HUES48 (cell line): ENCODE results near the gene ADH4.
"Not testable (repeated sequence)": the region's sequence is repeated elsewhere in the genome, so short reads cannot be mapped to it uniquely, and the experiment has no call there.

ENCODE experiments used
- H3K27ac ChIP-seq: one replicate; pipeline ENCODE4 v1.7.0; 2013; ENCODE audit warnings: low read depth, low read length, inconsistent platforms
- H3K27me3 ChIP-seq: 2 replicates; pipeline ENCODE4 v1.6.1; 2013; ENCODE audit warnings: mild to moderate bottlenecking, low read length; ENCODE audit not compliant: control insufficient read depth, insufficient read depth
- H3K36me3 ChIP-seq: 2 replicates; pipeline ENCODE4 v1.6.1; 2013; ENCODE audit warnings: low read length; ENCODE audit not compliant: control insufficient read depth, insufficient read depth
- H3K4me1 ChIP-seq: 2 replicates; pipeline ENCODE4 v1.6.1; 2013; ENCODE audit warnings: mild to moderate bottlenecking, low read length; ENCODE audit not compliant: control insufficient read depth, insufficient read depth
- H3K4me3 ChIP-seq: 2 replicates; pipeline ENCODE4 v1.5.1; 2013; ENCODE audit warnings: mild to moderate bottlenecking, low read depth, low read length
- H3K9ac ChIP-seq: 2 replicates; pipeline ENCODE4 v1.6.1; 2013; ENCODE audit warnings: mild to moderate bottlenecking, low read depth, low read length, moderate library complexity
- H3K9me3 ChIP-seq: 2 replicates; pipeline ENCODE4 v1.6.1; 2013; ENCODE audit warnings: low read length; ENCODE audit not compliant: control insufficient read depth, insufficient read depth

Gene ADH4

DNA sequence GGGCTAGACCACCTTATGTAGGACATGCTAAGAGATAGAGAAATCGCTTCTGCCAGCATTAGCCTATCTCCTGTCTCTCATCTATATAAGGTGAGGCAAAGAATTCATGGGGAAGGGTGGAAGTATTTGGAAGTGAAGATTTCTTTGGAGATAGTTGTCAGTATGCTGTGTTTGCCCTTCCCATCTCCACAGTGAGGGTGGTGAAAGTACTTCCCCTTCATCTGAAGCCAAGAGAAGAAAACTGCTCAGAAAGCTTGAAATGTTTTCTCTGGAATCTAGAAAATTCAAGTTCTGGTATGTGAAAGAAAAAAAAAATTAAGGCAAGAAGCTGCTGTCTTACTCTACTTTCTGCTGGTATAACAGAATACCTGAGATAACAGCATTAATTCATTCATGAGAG is 43.2 kb downstream of the ADH4 start:
- H3K4me3 ChIP-seq = no peak overlapping the region
- peaks cover 14% of the 10 kb centered on the region for H3K9me3 ChIP-seq
- no peaks in the 10 kb centered on the region for H3K36me3 ChIP-seq
- no peak overlapping the region for H3K9ac ChIP-seq
- H3K27ac ChIP-seq = no peak overlapping the region
- H3K27me3 ChIP-seq = no peaks in the 10 kb centered on the region
- H3K4me1 ChIP-seq = no peaks in the 10 kb centered on the region

GRCh38 chr4:99099814-99100213 is 44.3 kb downstream of the ADH4 start:
- not testable (repeated sequence) for H3K4me1 ChIP-seq, H3K27ac ChIP-seq, H3K27me3 ChIP-seq, H3K36me3 ChIP-seq, H3K9ac ChIP-seq, H3K4me3 ChIP-seq
- H3K9me3 ChIP-seq = peaks cover 14% of the 10 kb centered on the region

- Histone ChIP-seq H3K9ac (no peak overlapping the region), H3K4me3 (no peak overlapping the region), H3K9me3 (peaks cover 14% of the 10 kb centered on the region), H3K27ac (no peak overlapping the region), H3K27me3 (no peaks in the 10 kb centered on the region), H3K36me3 (no peaks in the 10 kb centered on the region), H3K4me1 (no peaks in the 10 kb centered on the region)
Observed at GRCh38 chr4:99099311-99099710, 44.8 kb downstream of the ADH4 start.

DNA sequence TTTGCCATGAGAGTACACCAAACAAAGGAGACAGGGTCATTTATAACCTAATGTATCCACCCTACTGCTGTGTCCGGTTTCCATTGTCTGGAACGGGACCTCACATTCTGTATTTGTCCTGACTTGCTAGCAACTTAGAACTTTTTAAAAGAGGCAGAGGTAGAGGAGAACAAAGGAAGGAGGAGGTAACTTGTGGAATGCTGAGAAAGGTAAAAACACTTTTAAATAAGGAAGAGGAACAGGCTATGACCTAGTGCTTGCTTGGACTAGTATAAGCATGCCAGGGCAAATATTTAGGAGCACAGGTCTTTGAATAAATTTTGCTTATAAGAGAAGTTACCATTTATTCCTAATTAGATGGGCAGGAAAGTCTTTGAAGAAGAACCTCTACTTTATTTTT is 52.3 kb downstream of the ADH4 start:
- H3K9ac ChIP-seq, H3K27ac ChIP-seq, H3K4me3 ChIP-seq, H3K27me3 ChIP-seq, H3K36me3 ChIP-seq, H3K9me3 ChIP-seq: not testable (repeated sequence)
- H3K4me1 ChIP-seq = peaks cover 18% of the 10 kb centered on the region

DNA sequence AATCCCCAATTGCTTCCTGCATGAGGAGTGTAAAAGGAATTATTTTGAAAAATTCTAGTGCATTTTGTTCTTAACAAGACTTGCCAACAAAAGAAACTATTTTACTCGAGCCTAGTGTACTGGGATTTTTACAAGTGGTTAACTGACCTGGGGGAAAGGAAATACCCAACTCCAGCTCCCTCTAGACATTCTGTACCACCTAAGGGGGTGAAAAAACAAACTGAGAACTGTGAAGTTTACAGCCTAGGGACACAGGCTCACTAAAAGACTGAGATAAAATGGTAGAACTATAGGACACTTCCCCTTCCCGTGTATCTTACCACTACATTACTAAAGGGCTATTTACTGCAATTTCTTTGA is 52.9 kb downstream of the ADH4 start:
- Histone ChIP-seq H3K27me3 (no peaks in the 10 kb centered on the region), H3K4me1 (peaks cover 18% of the 10 kb centered on the region), H3K9ac (no peak overlapping the region), H3K36me3 (peaks cover 2% of the 10 kb centered on the region; the same call in 1 of the 2 replicates), H3K9me3 (no peaks in the 10 kb centered on the region), H3K27ac (no peak overlapping the region), H3K4me3 (no peak overlapping the region)

GRCh38 chr4:99090481-99091215 is 53.4 kb downstream of the ADH4 start:
- peaks cover 18% of the 10 kb centered on the region for H3K4me1 ChIP-seq
- H3K9me3 ChIP-seq = no peaks in the 10 kb centered on the region
- H3K36me3 ChIP-seq = peaks cover 6% of the 10 kb centered on the region
- H3K9ac ChIP-seq = no peak overlapping the region
- peak overlapping the region; percentile 98; the same call in 1 of the 2 replicates for H3K4me3 ChIP-seq
- H3K27me3 ChIP-seq = no peaks in the 10 kb centered on the region
- no peak overlapping the region for H3K27ac ChIP-seq

GRCh38 chr4:99088481-99089365 is 55.4 kb downstream of the ADH4 start, which contains the start of gene ADH5:
Gene ADH5 (minus strand): TSS chr4:99088788. CDS start chr4:99088700, 88 bp downstream.
- Histone ChIP-seq H3K9ac (peak within 1 kb of the TSS; percentile 97), H3K9me3 (no peaks in the 10 kb centered on the region), H3K27ac (peak within 1 kb of the TSS; percentile 90), H3K4me1 (peaks cover 18% of the 10 kb centered on the region), H3K4me3 (peak within 1 kb of the TSS; percentile 98), H3K27me3 (no peaks in the 10 kb centered on the region), H3K36me3 (peaks cover 25% of the 10 kb centered on the region)

GRCh38 chr4:99088023-99088449 is 56.1 kb downstream of the ADH4 start:
- no peaks in the 10 kb centered on the region for H3K9me3 ChIP-seq

DNA sequence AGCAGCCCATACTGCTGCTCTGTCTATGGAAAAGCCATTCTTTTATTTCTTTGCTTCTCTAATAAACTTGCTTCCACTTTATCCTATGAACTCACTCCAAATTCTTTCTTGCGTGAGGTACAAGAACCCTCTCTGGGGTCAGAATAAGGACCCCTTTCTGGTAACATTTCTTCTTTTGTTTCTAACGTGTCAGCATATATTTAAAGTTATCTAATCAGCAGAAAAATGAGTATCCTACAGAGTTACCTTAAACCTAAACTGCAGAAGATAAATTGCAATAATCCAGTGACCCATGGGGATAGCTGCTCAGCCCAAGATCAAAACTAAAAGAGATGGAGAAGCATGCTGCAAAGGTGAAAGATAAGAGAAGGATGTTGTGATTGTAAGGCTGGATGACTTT is 59.5 kb downstream of the ADH4 start:
- H3K27me3 ChIP-seq = no peaks in the 10 kb centered on the region
- no peaks in the 10 kb centered on the region; the same call in 1 of the 2 replicates for H3K4me1 ChIP-seq
- no peak overlapping the region for H3K4me3 ChIP-seq
- no peak overlapping the region for H3K27ac ChIP-seq
- no peak overlapping the region for H3K9ac ChIP-seq
- H3K36me3 ChIP-seq = peaks cover 66% of the 10 kb centered on the region
- H3K9me3 ChIP-seq = no peaks in the 10 kb centered on the region

More at GRCh38 chr4:99088023-99088449, 56.1 kb downstream of the ADH4 start:
- Histone ChIP-seq H3K36me3 (peaks cover 32% of the 10 kb centered on the region), H3K27ac (peak overlapping the region; percentile 90), H3K9ac (peak overlapping the region; percentile 97), H3K27me3 (no peaks in the 10 kb centered on the region), H3K4me3 (peak overlapping the region; percentile 98), H3K4me1 (peaks cover 18% of the 10 kb centered on the region)

DNA sequence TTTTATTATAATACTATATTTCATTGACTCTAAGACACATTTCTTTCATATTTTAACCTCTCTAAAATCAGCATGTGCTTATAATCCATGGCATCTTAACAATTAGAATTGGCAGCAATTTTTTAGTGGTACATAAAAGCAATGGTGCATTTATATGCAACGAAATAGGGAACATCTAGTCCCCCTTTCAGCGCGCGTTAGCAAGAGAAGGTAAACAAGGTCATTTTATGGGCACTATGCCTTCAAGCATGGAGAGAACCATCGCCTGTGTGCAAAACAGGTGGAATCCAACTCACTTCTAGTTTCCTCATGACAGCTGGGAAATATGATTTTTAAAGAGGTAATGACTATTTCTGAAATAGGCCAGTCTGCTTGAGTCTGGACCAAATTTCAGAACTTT is 61.9 kb downstream of the ADH4 start:
- Histone ChIP-seq H3K27me3 (no peaks in the 10 kb centered on the region), H3K4me1 (no peaks in the 10 kb centered on the region; the same call in 1 of the 2 replicates), H3K27ac (no peak overlapping the region), H3K9ac (no peak overlapping the region), H3K9me3 (no peaks in the 10 kb centered on the region), H3K4me3 (no peak overlapping the region), H3K36me3 (peaks cover 90% of the 10 kb centered on the region)

DNA sequence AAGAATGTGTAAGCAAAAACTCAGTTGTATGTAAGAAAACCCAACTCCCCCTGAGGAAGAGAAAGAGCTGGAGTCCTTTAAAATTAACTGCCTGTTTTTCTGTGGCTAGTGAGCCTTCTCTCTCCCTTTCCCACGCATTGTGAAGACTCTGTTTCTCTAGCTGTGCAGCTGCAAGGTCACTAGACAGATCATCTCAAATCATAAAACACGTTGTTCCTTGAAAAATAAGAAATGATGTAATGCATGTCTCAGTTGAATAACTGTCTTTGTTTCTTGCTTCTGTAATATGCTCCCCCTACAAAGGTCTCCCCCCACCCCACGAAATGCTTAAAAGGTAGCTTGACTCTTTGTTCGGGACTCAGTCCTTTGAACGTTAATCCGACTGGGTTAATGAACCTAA is 63.2 kb downstream of the ADH4 start:
- H3K9me3 ChIP-seq, H3K27me3 ChIP-seq, H3K27ac ChIP-seq, H3K9ac ChIP-seq, H3K4me3 ChIP-seq, H3K4me1 ChIP-seq: not testable (repeated sequence)
- peaks cover 99% of the 10 kb centered on the region for H3K36me3 ChIP-seq
